Measurements from ENCODE around the gene SHISA4.

DNA sequence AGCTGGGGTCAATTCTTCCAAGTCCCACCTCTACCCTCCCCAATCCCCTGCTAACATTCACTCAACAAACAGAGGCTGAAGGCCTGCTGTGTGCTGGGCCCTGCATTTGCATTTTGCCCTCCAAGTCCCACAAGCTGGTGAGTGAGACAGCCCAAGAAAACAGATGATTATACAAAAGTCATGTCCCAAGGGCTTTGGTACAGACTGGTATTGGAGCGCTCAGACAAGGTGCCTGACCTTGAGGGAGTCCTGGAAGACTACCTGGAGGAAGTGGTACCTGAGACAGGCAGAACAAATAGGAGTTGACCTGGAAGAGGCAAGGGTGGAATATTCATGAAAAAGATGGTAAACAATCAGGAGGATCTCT lies 53.4 kb downstream of the SHISA4 start:
- TF ChIP-seq EZH2 (IDR thresholded peaks at IDR 0.05; ENCODE audit: insufficient read depth, poor library complexity, severe bottlenecking) (no peak), EZH2phosphoT487 (IDR thresholded peaks at IDR 0.05; ENCODE audit: insufficient read depth, low read depth) (no peak)
